H1 (cell line): ENCODE data around the gene P2RX6. TPM values are rescaled to one million over a fixed set of nuclear protein-coding genes. Genes with fewer than 3 reads are reported as not detected.

Source experiments
- microRNA counts: library from miRNA; unstranded; fragments of <30 nt; microRNA quantifications from one replicate; lab custom pipeline; 2015
- microRNA-seq, 2 experiments: library from miRNA; unstranded; fragments of <30 nt; microRNA quantifications; one replicate each; pipeline versions ENCODE4 to v1.2.0, GENCODE V29; 2016 to 2020; ENCODE audit warnings: borderline microRNAs expressed in 2 of 2, borderline number of aligned reads in 2 of 2, borderline replicate concordance in 1 of 2
- polyA plus RNA-seq, 7 experiments: library from polyadenylated mRNA; depleted of rRNA in 3 of 7; stranded (reverse) in 5 of 7; unstranded in 2 of 7; fragments of >200 nt in 5 of 7; fragments of 200-250 nt in 2 of 7; gene quantifications; 1 replicate in 5 of 7; 2 replicates in 1 of 7; 4 replicates in 1 of 7; pipeline versions ENCODE4 v1.2.1 to v1.2.3, GENCODE V29; 2011 to 2013; ENCODE audit warnings: missing spikeins in 2 of 7, mixed read lengths in 2 of 7
- small RNA-seq: library from polyadenylated mRNA; stranded (forward); fragments of <200 nt; extraction: miRNeasy Mini kit (QIAGEN cat#:217004); gene quantifications from one replicate; pipeline ENCODE3, GENCODE V24; 2013; ENCODE audit not compliant: insufficient read depth
- total RNA-seq: library from RNA; stranded (reverse); fragmentation: NEBNext Ultra II Directional; extraction: Animal tissue kit (Norgen Biotek cat#: 25700); gene quantifications from 2 replicates; pipeline ENCODE4 v1.2.1, GENCODE V29; 2021

The P2RX6 gene
- total and polyA plus RNA-seq, 2 of the 8 experiments (the other 6 are each of a cell fraction or from before 2014, with no cell fraction given): 0.09 TPM; not detected in 1

MicroRNA genes within 50 kb of the gene (microRNA counts, 767-probe panel; counts per million panel counts)
- microRNA hsa-miR-649 (lab: Ali Mortazavi, UCI): 879 counts per million, percentile 95 among the panel's probes with 10 or more counts

Small RNAs within 50 kb of the gene (microRNA-seq; reads per million reads assigned to microRNA genes)
- 0 reads per million in 2 experiments for gene MIR649

Small RNAs within 50 kb of the gene (small RNA-seq; reads per million reads assigned to genes)
- gene MIR649: not detected

Other genes starting within 250 kb of the P2RX6 start
- gene SERPIND1, start 241.1 kb upstream of the P2RX6 start, total RNA-seq: not detected in 2 replicates
- not detected in 2 replicates for gene SERPIND1, start 241.1 kb upstream of the P2RX6 start, polyA plus RNA-seq (2011; rRNA removed)
- 34.0 and 37.7 TPM in 2 replicates for gene PI4KA, start 156.4 kb upstream of the P2RX6 start, total RNA-seq
- gene PI4KA, start 156.4 kb upstream of the P2RX6 start, polyA plus RNA-seq (2011; rRNA removed): 22.5 and 28.3 TPM in 2 replicates
- gene SNAP29, start 156.2 kb upstream of the P2RX6 start, total RNA-seq: 11.2 and 15.0 TPM in 2 replicates
- 7.1 and 11.8 TPM in 2 replicates for gene SNAP29, start 156.2 kb upstream of the P2RX6 start, polyA plus RNA-seq (2011; rRNA removed)
- 94.5 and 97.2 TPM in 2 replicates for gene CRKL, start 97.8 kb upstream of the P2RX6 start, total RNA-seq
- 34.5 and 43.7 TPM in 2 replicates for gene CRKL, start 97.8 kb upstream of the P2RX6 start, polyA plus RNA-seq (2011; rRNA removed)
- gene AIFM3, start 47.9 kb upstream of the P2RX6 start, total RNA-seq: 0.86 and 1.4 TPM in 2 replicates
- 1.4 and 2.1 TPM in 2 replicates for gene AIFM3, start 47.9 kb upstream of the P2RX6 start, polyA plus RNA-seq (2011; rRNA removed)
- gene LZTR1, start 32.9 kb upstream of the P2RX6 start, total RNA-seq: 29.8 and 31.0 TPM in 2 replicates
- gene LZTR1, start 32.9 kb upstream of the P2RX6 start, polyA plus RNA-seq (2011; rRNA removed): 22.3 and 32.4 TPM in 2 replicates
- gene THAP7, start 13.0 kb upstream of the P2RX6 start, total RNA-seq: 16.2 and 16.9 TPM in 2 replicates
- 32.5 and 40.1 TPM in 2 replicates for gene THAP7, start 13.0 kb upstream of the P2RX6 start, polyA plus RNA-seq (2011; rRNA removed)
- 0.27 TPM in 1 of 2 replicates, not detected in the other for gene SLC7A4, start 17.4 kb downstream of the P2RX6 start, total RNA-seq
- 0.88 and 0.92 TPM in 2 replicates for gene SLC7A4, start 17.4 kb downstream of the P2RX6 start, polyA plus RNA-seq (2011; rRNA removed)
- gene LRRC74B, start 30.8 kb downstream of the P2RX6 start, total RNA-seq: not detected in 2 replicates
- gene LRRC74B, start 30.8 kb downstream of the P2RX6 start, polyA plus RNA-seq (2011; rRNA removed): 0.03 TPM in 1 of 2 replicates, not detected in the other